Measurements from ENCODE around the gene FAM98A. TPM values are rescaled to one million over a fixed set of nuclear protein-coding genes. Genes with fewer than 3 reads are reported as not detected.
A peak's percentile ranks its signal among the peaks of the same experiment; 100 is the strongest.

The FAM98A gene
- total and polyA plus RNA-seq, 9 of the 15 experiments (the other 6 are each of a cell fraction or from before 2014, with no cell fraction given): 16.5 to 238 (median 44.6) TPM

DNA sequence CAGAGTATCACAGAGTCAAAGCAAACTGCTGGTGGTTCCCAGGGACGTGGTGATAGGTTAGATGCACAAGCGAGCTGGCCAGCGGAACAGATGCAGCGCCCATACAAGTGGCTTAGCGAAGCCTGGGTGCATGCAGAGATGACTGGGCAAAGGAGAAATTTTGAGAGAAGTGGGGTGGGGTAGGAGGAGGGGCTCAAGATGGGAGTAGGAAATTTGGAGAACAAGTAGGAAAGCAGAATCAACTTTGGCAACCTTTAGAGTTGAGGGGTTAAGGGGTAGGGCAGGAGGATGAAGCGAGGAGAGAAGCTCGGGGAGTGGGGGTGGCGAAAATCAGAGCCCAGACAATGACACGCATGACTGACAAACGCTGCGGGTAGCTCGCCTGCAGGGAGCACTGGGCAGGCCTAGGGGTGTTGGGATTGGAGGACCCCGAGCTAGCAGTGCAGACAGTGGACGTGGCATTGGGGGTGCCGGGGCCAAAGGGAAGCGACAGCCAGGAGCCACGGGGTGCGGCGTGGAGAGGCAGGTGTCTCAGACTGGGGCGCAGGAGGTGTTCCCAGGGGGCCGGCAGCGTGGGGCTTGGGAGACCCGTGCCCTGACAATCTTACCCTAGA, 431 bp downstream of the FAM98A start (continued):
- TF ChIP-seq, protein P1, sequence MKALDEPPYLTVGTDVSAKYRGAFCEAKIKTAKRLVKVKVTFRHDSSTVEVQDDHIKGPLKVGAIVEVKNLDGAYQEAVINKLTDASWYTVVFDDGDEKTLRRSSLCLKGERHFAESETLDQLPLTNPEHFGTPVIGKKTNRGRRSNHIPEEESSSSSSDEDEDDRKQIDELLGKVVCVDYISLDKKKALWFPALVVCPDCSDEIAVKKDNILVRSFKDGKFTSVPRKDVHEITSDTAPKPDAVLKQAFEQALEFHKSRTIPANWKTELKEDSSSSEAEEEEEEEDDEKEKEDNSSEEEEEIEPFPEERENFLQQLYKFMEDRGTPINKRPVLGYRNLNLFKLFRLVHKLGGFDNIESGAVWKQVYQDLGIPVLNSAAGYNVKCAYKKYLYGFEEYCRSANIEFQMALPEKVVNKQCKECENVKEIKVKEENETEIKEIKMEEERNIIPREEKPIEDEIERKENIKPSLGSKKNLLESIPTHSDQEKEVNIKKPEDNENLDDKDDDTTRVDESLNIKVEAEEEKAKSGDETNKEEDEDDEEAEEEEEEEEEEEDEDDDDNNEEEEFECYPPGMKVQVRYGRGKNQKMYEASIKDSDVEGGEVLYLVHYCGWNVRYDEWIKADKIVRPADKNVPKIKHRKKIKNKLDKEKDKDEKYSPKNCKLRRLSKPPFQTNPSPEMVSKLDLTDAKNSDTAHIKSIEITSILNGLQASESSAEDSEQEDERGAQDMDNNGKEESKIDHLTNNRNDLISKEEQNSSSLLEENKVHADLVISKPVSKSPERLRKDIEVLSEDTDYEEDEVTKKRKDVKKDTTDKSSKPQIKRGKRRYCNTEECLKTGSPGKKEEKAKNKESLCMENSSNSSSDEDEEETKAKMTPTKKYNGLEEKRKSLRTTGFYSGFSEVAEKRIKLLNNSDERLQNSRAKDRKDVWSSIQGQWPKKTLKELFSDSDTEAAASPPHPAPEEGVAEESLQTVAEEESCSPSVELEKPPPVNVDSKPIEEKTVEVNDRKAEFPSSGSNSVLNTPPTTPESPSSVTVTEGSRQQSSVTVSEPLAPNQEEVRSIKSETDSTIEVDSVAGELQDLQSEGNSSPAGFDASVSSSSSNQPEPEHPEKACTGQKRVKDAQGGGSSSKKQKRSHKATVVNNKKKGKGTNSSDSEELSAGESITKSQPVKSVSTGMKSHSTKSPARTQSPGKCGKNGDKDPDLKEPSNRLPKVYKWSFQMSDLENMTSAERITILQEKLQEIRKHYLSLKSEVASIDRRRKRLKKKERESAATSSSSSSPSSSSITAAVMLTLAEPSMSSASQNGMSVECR (CRISPR knock-in tag; IDR thresholded peaks at IDR 0.05): peak; percentile 8; the same call in 1 of the 2 replicates
- TF ChIP-seq FOXJ3 (CRISPR knock-in tag; IDR thresholded peaks at IDR 0.05) (no peak), NFRKB (IDR thresholded peaks at IDR 0.05; ENCODE audit: low read depth) (peak; percentile 45; the same call in 1 of the 2 replicates), EP400 (IDR thresholded peaks at IDR 0.05) (peak; percentile 80; the same call in 1 of the 2 replicates), DMBX1 (CRISPR knock-in tag; IDR thresholded peaks at IDR 0.05; ENCODE audit: borderline replicate concordance) (no peak), CBFB (CRISPR knock-in tag; IDR thresholded peaks at IDR 0.05) (peak; percentile 16; the same call in 1 of the 2 replicates), RCOR1 (IDR thresholded peaks at IDR 0.05; ENCODE audit: borderline replicate concordance in 1 of 2, low read depth in 2 of 2, low read length in 2 of 2) (no peak), MIER1 (IDR thresholded peaks at IDR 0.05; ENCODE audit: low read depth) (0 out of 2 replicates have a peak, but pooled peaks have one; percentile 22), ZNF263 (CRISPR knock-in tag; IDR thresholded peaks at IDR 0.05; ENCODE audit: borderline replicate concordance) (peak; percentile 59), ZKSCAN1 (IDR thresholded peaks at IDR 0.05; ENCODE audit: low read depth, low read length) (no peak), ARID1B (IDR thresholded peaks at IDR 0.05) (peak; percentile 33), TOE1 (IDR thresholded peaks at IDR 0.05; ENCODE audit: borderline replicate concordance) (peak; percentile 56; the same call in 1 of the 2 replicates), TOE1 (CRISPR knock-in tag; IDR thresholded peaks at IDR 0.05; ENCODE audit: borderline replicate concordance, low read depth) (no peak)
- TF ChIP-seq, protein P2, sequence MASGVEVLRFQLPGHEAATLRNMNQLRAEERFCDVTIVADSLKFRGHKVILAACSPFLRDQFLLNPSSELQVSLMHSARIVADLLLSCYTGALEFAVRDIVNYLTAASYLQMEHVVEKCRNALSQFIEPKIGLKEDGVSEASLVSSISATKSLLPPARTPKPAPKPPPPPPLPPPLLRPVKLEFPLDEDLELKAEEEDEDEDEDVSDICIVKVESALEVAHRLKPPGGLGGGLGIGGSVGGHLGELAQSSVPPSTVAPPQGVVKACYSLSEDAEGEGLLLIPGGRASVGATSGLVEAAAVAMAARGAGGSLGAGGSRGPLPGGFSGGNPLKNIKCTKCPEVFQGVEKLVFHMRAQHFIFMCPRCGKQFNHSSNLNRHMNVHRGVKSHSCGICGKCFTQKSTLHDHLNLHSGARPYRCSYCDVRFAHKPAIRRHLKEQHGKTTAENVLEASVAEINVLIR (CRISPR knock-in tag; IDR thresholded peaks at IDR 0.05): no peak
- TF ChIP-seq, protein P3, sequence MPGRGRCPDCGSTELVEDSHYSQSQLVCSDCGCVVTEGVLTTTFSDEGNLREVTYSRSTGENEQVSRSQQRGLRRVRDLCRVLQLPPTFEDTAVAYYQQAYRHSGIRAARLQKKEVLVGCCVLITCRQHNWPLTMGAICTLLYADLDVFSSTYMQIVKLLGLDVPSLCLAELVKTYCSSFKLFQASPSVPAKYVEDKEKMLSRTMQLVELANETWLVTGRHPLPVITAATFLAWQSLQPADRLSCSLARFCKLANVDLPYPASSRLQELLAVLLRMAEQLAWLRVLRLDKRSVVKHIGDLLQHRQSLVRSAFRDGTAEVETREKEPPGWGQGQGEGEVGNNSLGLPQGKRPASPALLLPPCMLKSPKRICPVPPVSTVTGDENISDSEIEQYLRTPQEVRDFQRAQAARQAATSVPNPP (IDR thresholded peaks at IDR 0.05; ENCODE audit: borderline replicate concordance, insufficient read depth, insufficient read length): no peak
- TF ChIP-seq, protein P4, sequence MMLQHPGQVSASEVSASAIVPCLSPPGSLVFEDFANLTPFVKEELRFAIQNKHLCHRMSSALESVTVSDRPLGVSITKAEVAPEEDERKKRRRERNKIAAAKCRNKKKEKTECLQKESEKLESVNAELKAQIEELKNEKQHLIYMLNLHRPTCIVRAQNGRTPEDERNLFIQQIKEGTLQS (IDR thresholded peaks at IDR 0.05): no peak
- TF ChIP-seq, protein P4 (CRISPR knock-in tag; conservative IDR thresholded peaks at IDR 0.05): no peak
